H7 (cell line): ENCODE data around the gene SAMD9. TPM values are rescaled to one million over a fixed set of nuclear protein-coding genes. Genes with fewer than 3 reads are reported as not detected.

Source experiments
- DNase-seq: peaks from one replicate; pipeline ENCODE4 v3.0.0; 2012
- H3K27me3 ChIP-seq: 2 replicates; pipeline ENCODE4 v1.6.0; 2011; ENCODE audit warnings: mild to moderate bottlenecking, low read length; ENCODE audit not compliant: control insufficient read depth, insufficient read depth
- H3K36me3 ChIP-seq: replicated peaks from 2 replicates; pipeline ENCODE4 v1.5.1; 2011; ENCODE audit warnings: low read length; ENCODE audit not compliant: control insufficient read depth, insufficient read depth
- H3K4me3 ChIP-seq: 2 replicates; pipeline ENCODE4 v1.5.1; 2011; ENCODE audit warnings: low read depth, mild to moderate bottlenecking, control low read depth, low read length, moderate library complexity; ENCODE audit not compliant: insufficient read depth
- total RNA-seq: library from RNA; depleted of rRNA; stranded (reverse); fragments of >200 nt; shearing (Covaris generic); gene quantifications from 2 replicates; pipeline ENCODE4 v1.2.3, GENCODE V29; 2014; rRNA removed

Gene SAMD9
- total RNA-seq = 0.04 and 0.10 TPM in 2 replicates

GRCh38 chr7:93117852-93118530, at the start of gene SAMD9:
SAMD9 (minus strand) TSS chr7:93117979; CDS start chr7:93106097, 11,882 bp downstream.
- peak; percentile 17 for DNase-seq
- Histone ChIP-seq H3K27me3 (no peaks in the 10 kb centered on the region), H3K4me3 (no peak within 1 kb of the TSS), H3K36me3 (no peaks in the 10 kb centered on the region)

GRCh38 chr7:93165447-93165846, 47.7 kb upstream of the SAMD9 start:
- H3K27me3 ChIP-seq = no peaks in the 10 kb centered on the region
- no peaks in the 10 kb centered on the region for H3K36me3 ChIP-seq
- no peak for DNase-seq
- no peak overlapping the region for H3K4me3 ChIP-seq

- H3K36me3 ChIP-seq = no peaks in the 10 kb centered on the region
- H3K4me3 ChIP-seq = no peak overlapping the region
- H3K27me3 ChIP-seq = no peaks in the 10 kb centered on the region
- DNase-seq = no peak
Measured at GRCh38 chr7:93164766-93165165, 47.0 kb upstream of the SAMD9 start.

- DNase-seq = no peak
Measured at GRCh38 chr7:93161181-93161762, 43.5 kb upstream of the SAMD9 start.

GRCh38 chr7:93160410-93160809, 42.6 kb upstream of the SAMD9 start:
- Histone ChIP-seq H3K27me3 (no peaks in the 10 kb centered on the region), H3K36me3 (no peaks in the 10 kb centered on the region), H3K4me3 (no peak overlapping the region)
- no peak for DNase-seq

More at GRCh38 chr7:93161181-93161762, 43.5 kb upstream of the SAMD9 start:
- no peak overlapping the region for H3K4me3 ChIP-seq
- no peaks in the 10 kb centered on the region for H3K27me3 ChIP-seq
- H3K36me3 ChIP-seq = no peaks in the 10 kb centered on the region

GRCh38 chr7:93159490-93159889, 41.7 kb upstream of the SAMD9 start:
- Histone ChIP-seq H3K4me3 (no peak overlapping the region), H3K27me3 (no peaks in the 10 kb centered on the region), H3K36me3 (no peaks in the 10 kb centered on the region)
- no peak for DNase-seq

- DNase-seq = no peak
- H3K4me3 ChIP-seq = no peak overlapping the region
- no peaks in the 10 kb centered on the region for H3K36me3 ChIP-seq
- H3K27me3 ChIP-seq = no peaks in the 10 kb centered on the region
Measured at GRCh38 chr7:93156884-93157283, 39.1 kb upstream of the SAMD9 start.

- DNase-seq = no peak
- H3K4me3 ChIP-seq = no peak overlapping the region
- H3K36me3 ChIP-seq = no peaks in the 10 kb centered on the region
- no peaks in the 10 kb centered on the region for H3K27me3 ChIP-seq
Measured at GRCh38 chr7:93150200-93150835, 32.5 kb upstream of the SAMD9 start.

GRCh38 chr7:93148727-93149126, 30.9 kb upstream of the SAMD9 start:
- Histone ChIP-seq H3K36me3 (no peaks in the 10 kb centered on the region), H3K27me3 (no peaks in the 10 kb centered on the region), H3K4me3 (no peak overlapping the region)
- DNase-seq = no peak

GRCh38 chr7:93148144-93148543, 30.4 kb upstream of the SAMD9 start, which contains the start of gene SAMD9L:
SAMD9L (minus strand) TSS chr7:93148385; CDS start chr7:93135971, 12,414 bp downstream.
- H3K4me3 ChIP-seq = no peak within 1 kb of the TSS
- H3K27me3 ChIP-seq = no peaks in the 10 kb centered on the region
- DNase-seq = no peak

GRCh38 chr7:93147363-93147762, 29.6 kb upstream of the SAMD9 start:
- Histone ChIP-seq H3K27me3 (no peaks in the 10 kb centered on the region), H3K36me3 (no peaks in the 10 kb centered on the region), H3K4me3 (no peak overlapping the region)
- no peak for DNase-seq

More at GRCh38 chr7:93148144-93148543, 30.4 kb upstream of the SAMD9 start, which contains the start of gene SAMD9L:
- H3K36me3 ChIP-seq = no peaks in the 10 kb centered on the region

- Histone ChIP-seq H3K4me3 (no peak overlapping the region), H3K27me3 (no peaks in the 10 kb centered on the region), H3K36me3 (no peaks in the 10 kb centered on the region)
- DNase-seq = no peak
Measured at GRCh38 chr7:93146472-93147141, 28.8 kb upstream of the SAMD9 start.

- Histone ChIP-seq H3K36me3 (no peaks in the 10 kb centered on the region), H3K4me3 (no peak overlapping the region)
Measured at GRCh38 chr7:93146036-93146435, 28.3 kb upstream of the SAMD9 start.

GRCh38 chr7:93145354-93145753, 27.6 kb upstream of the SAMD9 start:
- H3K4me3 ChIP-seq = no peak overlapping the region
- H3K27me3 ChIP-seq = no peaks in the 10 kb centered on the region
- no peak for DNase-seq

More at GRCh38 chr7:93146036-93146435, 28.3 kb upstream of the SAMD9 start:
- no peaks in the 10 kb centered on the region for H3K27me3 ChIP-seq
- no peak for DNase-seq

More at GRCh38 chr7:93145354-93145753, 27.6 kb upstream of the SAMD9 start:
- no peaks in the 10 kb centered on the region for H3K36me3 ChIP-seq
